Right lobe of liver (tissue), 6 donors: ENCODE results near the gene USP33. TPM values are rescaled to one million over a fixed set of nuclear protein-coding genes. Genes with fewer than 3 reads are reported as not detected.

Source experiments
- ATAC-seq, 4 donors: fragments of 200-7000 bp; cut with Tn5 transposase; one replicate each; pipeline ENCODE4 v1.9.1; 2020; ENCODE audit warnings: mild to moderate bottlenecking in 4 of 4, moderate library complexity in 4 of 4
- DNase-seq, 3 donors: peaks; one replicate each; pipeline ENCODE4 v3.0.0-alpha.2; 2020
- H3K27ac ChIP-seq, 3 donors: fragments of 200-600 bp; one replicate each; pipeline ENCODE4 v1.8.0; 2022
- H3K27me3 ChIP-seq, 2 donors: fragments of 200-600 bp; one replicate each; pipeline ENCODE4 v1.8.0; 2022
- H3K36me3 ChIP-seq, 4 donors: fragments of 200-600 bp; sonication (generic) in 1 of 4; one replicate each; pipeline versions ENCODE4 v1.5.1 to v1.8.0; 2017 to 2022; ENCODE audit warnings: control low read depth in 1 of 4
- H3K4me1 ChIP-seq, 4 donors: fragments of 200-600 bp; sonication (generic) in 1 of 4; one replicate each; pipeline versions ENCODE4 v1.5.1 to v1.8.0; 2017 to 2022; ENCODE audit warnings: control low read depth in 1 of 4
- H3K4me3 ChIP-seq, 3 donors: fragments of 200-600 bp; one replicate each; pipeline ENCODE4 v1.8.0; 2022
- H3K9me3 ChIP-seq, 4 donors: fragments of 200-600 bp; sonication (generic) in 1 of 4; one replicate each; pipeline versions ENCODE4 v1.5.1 to v1.8.0; 2017 to 2022; ENCODE audit warnings: control low read depth in 1 of 4
- POLR2A ChIP-seq: fragments of 450-650 bp; IDR thresholded peaks from one replicate; pipeline ENCODE4 v1.6.1; 2017; ENCODE audit warnings: antibody characterized with exemption, mild to moderate bottlenecking
- WGBS: methylation state at CpG from one replicate; pipeline ENCODE4 v1.1.6; 2018; ENCODE audit warnings: low coverage, low lambda C conversion rate; ENCODE audit not compliant: insufficient coverage; ENCODE audit errors: missing lambda C conversion rate; 5-methylcytosine and 5-hydroxymethylcytosine counted together
- intact Hi-C, 2 donors: fragments of 100-400 bp; cut with DNase I; formaldehyde crosslinking; loops; one replicate each; pipeline versions ENCODE4 v1.11.2 to v1.14.1; 2022
- total RNA-seq, 6 experiments: library from RNA; depleted of rRNA in 2 of 6; stranded (reverse); fragments of >200 nt in 2 of 6; fragmentation: NEBNext Ultra II Directional in 3 of 6; extraction: Animal tissue kit (Norgen Biotek cat#: 25700) in 3 of 6; gene quantifications; one replicate each; pipeline versions ENCODE4 v1.1.0 to v1.2.4, GENCODE V29; 2016 to 2023
- TF ChIP-seq, protein P1 (sequence below), 4 donors: fragments of 200-600 bp in 3 of 4; fragments of 450-650 bp in 1 of 4; IDR thresholded peaks; one replicate each; pipeline versions ENCODE4 v1.5.1 to v1.8.0; 2016 to 2022; ENCODE audit warnings: antibody characterized with exemption in 4 of 4, mild to moderate bottlenecking in 2 of 4
- donor health status: DM: no; HTN: yes; CAD: no.
- donor health status: DM: no; HTN: no; CAD: no.
- donor health status: DM: no; HTN: no; CAD: no.
- donor health status: DM: no; HTN: yes; CAD: no.
- donor health status: DM: no; HTN: yes; CAD: no.

The USP33 gene
- total RNA-seq, 6 experiments from 2014 or later, result 16.5 to 31.0 (median 21.4) TPM

DNA sequence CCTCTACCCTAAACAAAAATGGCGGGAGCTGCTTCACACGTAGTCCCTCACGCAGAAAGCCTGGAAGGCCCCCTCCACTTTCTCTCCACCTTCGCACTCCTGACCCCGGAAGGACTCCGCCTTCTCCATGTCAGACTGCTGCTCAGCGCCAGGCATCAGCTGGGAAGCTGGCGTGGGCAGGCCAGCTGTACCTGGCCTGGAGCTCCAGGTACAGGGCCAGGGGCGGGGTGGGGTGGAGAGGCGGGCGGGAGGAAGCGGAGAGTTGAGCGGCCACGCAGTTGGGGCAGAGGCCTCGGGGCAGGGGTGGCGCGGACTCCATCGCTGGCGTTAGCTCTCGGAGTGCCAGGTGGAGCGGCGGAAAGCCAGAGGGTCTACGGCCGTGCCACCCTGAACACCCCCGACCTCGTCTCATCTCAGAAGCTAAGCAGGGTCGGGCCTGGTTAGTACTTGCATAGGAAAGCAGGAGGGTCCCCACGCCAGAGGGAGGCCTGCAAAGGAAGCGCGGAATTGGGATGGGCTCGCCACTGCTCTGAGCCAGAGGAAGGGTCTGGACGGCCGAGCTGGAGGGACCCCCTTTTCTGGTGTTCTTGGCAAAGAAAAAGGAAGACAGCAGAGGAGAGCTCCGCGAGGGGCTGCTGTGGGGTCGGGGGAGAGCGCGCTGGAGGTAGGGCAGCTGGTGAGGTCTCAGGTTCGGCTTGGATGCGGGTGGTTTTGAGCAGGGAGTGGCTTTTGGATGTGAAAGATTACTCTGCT lies 20.1 kb upstream of the USP33 start, which contains the start of gene MIGA1:
MIGA1 (plus strand) TSS at position 121 of the 753 bp plus-strand sequence. CDS start 3,604 bp downstream, outside the sequence.
- H3K4me3 ChIP-seq, result peak within 1 kb of the TSS; percentile 81 to 88 (median 82)
- intact Hi-C loops, result no loop called here
- H3K27ac ChIP-seq, result peak within 1 kb of the TSS; percentile 1 to 42 (median 22)
- no peaks in the 10 kb centered on the region for H3K4me1 ChIP-seq
- ATAC-seq (peak; percentile 99 to 100 (median 100)), DNase-seq (peak; percentile 87 to 92 (median 91))
- H3K36me3 ChIP-seq, result peaks cover 0 to 2% (median 0%) of the 10 kb centered on the region in 4 donors
- no peaks in the 10 kb centered on the region for H3K27me3 ChIP-seq
- TF ChIP-seq POLR2A, result peak; percentile 34
- TF ChIP-seq, protein P1, sequence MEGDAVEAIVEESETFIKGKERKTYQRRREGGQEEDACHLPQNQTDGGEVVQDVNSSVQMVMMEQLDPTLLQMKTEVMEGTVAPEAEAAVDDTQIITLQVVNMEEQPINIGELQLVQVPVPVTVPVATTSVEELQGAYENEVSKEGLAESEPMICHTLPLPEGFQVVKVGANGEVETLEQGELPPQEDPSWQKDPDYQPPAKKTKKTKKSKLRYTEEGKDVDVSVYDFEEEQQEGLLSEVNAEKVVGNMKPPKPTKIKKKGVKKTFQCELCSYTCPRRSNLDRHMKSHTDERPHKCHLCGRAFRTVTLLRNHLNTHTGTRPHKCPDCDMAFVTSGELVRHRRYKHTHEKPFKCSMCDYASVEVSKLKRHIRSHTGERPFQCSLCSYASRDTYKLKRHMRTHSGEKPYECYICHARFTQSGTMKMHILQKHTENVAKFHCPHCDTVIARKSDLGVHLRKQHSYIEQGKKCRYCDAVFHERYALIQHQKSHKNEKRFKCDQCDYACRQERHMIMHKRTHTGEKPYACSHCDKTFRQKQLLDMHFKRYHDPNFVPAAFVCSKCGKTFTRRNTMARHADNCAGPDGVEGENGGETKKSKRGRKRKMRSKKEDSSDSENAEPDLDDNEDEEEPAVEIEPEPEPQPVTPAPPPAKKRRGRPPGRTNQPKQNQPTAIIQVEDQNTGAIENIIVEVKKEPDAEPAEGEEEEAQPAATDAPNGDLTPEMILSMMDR (IDR thresholded peaks at IDR 0.05), result no peak
- H3K9me3 ChIP-seq, result no peaks in the 10 kb centered on the region
- WGBS, result 2% methylated on average over 32 of the region's 40 CpGs

DNA sequence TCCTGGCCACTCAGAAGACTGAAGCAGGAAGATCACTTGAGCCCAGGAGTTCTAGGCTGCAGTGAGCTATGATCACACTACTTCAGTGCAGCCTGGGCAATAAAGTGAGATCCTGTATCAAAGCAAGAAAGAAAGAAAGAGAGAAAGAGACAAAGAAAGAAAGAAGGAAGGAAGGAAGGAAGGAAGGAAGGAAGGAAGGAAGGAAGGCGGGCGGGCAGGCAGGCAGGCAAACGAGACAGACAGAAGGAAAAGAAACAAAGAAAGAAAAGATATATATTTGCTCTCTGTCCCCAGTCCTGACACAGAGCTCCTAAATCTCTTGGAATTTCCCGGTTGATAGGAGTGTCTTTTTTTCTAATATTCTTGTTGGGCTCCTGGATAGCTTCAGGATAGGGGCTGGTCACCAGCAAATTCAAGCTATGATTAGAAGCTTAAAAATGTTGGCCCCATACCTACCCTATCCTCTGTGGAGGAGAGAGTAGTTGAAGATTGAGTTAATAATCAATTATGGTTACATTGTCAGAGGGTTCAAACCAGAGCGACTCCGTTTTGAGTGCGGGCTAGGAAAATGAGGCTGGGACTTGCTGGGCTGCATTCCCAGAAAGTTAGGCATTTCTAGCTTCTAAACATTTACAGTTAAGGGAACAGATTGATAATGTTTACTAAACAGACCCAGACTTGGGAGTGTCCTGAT lies 16.5 kb upstream of the USP33 start:
- 37% methylated on average over 7 of the region's 7 CpGs for WGBS
- Histone ChIP-seq H3K4me3 (no peak overlapping the region), H3K36me3 (no peaks in the 10 kb centered on the region), H3K4me1 (no peaks in the 10 kb centered on the region), H3K27ac (no peak overlapping the region), H3K27me3 (no peaks in the 10 kb centered on the region), H3K9me3 (no peaks in the 10 kb centered on the region)
- DNase-seq, result no peak
- TF ChIP-seq, protein P1 (IDR thresholded peaks at IDR 0.05), result no peak
- no peak for TF ChIP-seq POLR2A
- intact Hi-C loops, result no loop called here
- ATAC-seq, result peak in 1 of 4 donors; percentile 3

DNA sequence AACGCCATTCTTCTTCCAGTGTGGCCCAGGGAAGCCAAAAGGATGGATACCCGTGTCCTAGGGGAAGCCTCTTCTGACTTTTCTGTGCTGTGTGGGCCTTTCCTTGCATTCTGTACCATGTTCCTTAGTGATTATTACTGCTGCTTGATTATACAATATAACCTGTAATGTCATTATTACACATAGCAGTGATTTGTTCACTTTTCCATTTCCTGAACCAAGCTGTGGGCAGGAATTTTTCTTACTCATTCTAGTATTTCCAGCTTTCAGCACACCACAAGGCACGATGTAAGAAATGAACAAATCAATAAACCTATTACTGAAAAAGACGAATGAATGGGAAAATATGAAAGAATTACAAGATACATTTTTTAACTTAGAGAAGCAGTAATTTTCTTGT lies 8.4 kb upstream of the USP33 start:
- DNase-seq, result no peak
- Histone ChIP-seq H3K36me3 (no peaks in the 10 kb centered on the region), H3K27me3 (no peaks in the 10 kb centered on the region), H3K4me1 (no peaks in the 10 kb centered on the region), H3K4me3 (no peak overlapping the region), H3K27ac (no peak overlapping the region), H3K9me3 (no peaks in the 10 kb centered on the region)
- no peak for TF ChIP-seq POLR2A
- TF ChIP-seq, protein P1 (IDR thresholded peaks at IDR 0.05), result no peak
- ATAC-seq, result no peak
- intact Hi-C loops, result no loop called here
- WGBS, result 82% methylated on average over 4 of the region's 4 CpGs

DNA sequence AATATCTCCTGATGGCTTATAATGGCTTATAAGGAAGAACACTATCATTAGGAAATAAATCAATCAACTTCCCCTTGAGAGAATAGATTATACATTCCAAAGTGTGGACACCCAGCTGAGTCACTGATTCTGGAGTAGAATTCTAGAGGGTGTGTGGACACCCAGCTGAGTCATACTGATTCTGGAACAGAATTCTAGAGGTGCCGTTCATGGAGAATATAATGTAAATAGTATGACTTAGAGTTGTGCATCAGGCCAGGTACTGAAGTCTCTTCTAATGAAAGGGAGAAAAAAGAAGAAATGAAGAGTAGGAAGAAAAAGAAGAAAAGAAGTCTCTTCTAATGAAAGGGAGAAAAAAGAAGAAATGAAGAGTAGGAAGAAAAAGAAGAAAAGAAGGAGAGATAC lies 2.4 kb upstream of the USP33 start:
- ATAC-seq, result no peak
- H3K27me3 ChIP-seq, result no peaks in the 10 kb centered on the region
- DNase-seq, result no peak
- H3K36me3 ChIP-seq, result no peaks in the 10 kb centered on the region
- peaks cover 0 to 12% (median 2%) of the 10 kb centered on the region in 4 donors for H3K4me1 ChIP-seq
- H3K9me3 ChIP-seq, result no peaks in the 10 kb centered on the region
- WGBS, result 14% methylated on average over 1 of the region's 1 CpG
- intact Hi-C loops, result no loop called here
- H3K27ac ChIP-seq, result no peak overlapping the region
- no peak overlapping the region for H3K4me3 ChIP-seq
- TF ChIP-seq POLR2A, result no peak
- TF ChIP-seq, protein P1 (IDR thresholded peaks at IDR 0.05), result no peak
